Loucy (cell line): ENCODE data around the gene THTPA.
A peak's percentile ranks its signal among the peaks of the same experiment; 100 is the strongest.

Experiments
- H2AFZ ChIP-seq: fragments of 200-600 bp; sonication (generic); 2 replicates; pipeline ENCODE4 v1.6.0; 2016; ENCODE audit warnings: antibody characterized with exemption, mild to moderate bottlenecking, low read length, moderate library complexity
- H3F3A ChIP-seq: fragments of 200-600 bp; 2 replicates; pipeline ENCODE4 v1.6.0; 2016; ENCODE audit warnings: antibody characterized with exemption, low read depth, mild to moderate bottlenecking
- H3K27me3 ChIP-seq: fragments of 200-600 bp; sonication (generic); 2 replicates; pipeline ENCODE4 v1.6.1; 2014; ENCODE audit warnings: low read length, mild to moderate bottlenecking; ENCODE audit not compliant: insufficient read depth, poor library complexity, severe bottlenecking
- H3K36me3 ChIP-seq: fragments of 200-600 bp; sonication (generic); 2 replicates; pipeline ENCODE4 v1.6.1; 2016; ENCODE audit warnings: low read length; ENCODE audit not compliant: insufficient read depth
- H3K4me1 ChIP-seq: fragments of 200-600 bp; sonication (generic); 2 replicates; pipeline ENCODE4 v1.5.1; 2014; ENCODE audit warnings: low read length, mild to moderate bottlenecking; ENCODE audit not compliant: insufficient read depth, poor library complexity, severe bottlenecking
- H3K4me2 ChIP-seq: fragments of 200-600 bp; sonication (generic); 2 replicates; pipeline ENCODE4 v1.6.0; 2014; ENCODE audit warnings: antibody characterized with exemption, low read length, low read depth, mild to moderate bottlenecking; ENCODE audit not compliant: poor library complexity, severe bottlenecking
- H3K4me3 ChIP-seq: fragments of 200-600 bp; sonication (generic); 2 replicates; pipeline ENCODE4 v1.5.1; 2014; ENCODE audit warnings: low read length, mild to moderate bottlenecking, mixed read lengths; ENCODE audit not compliant: poor library complexity, severe bottlenecking
- H3K79me2 ChIP-seq: fragments of 200-600 bp; sonication (generic); 2 replicates; pipeline ENCODE4 v1.6.1; 2014; ENCODE audit warnings: low read length; ENCODE audit not compliant: insufficient read depth
- H3K9ac ChIP-seq: fragments of 200-600 bp; sonication (generic); 2 replicates; pipeline ENCODE4 v1.6.0; 2014; ENCODE audit warnings: mild to moderate bottlenecking, low read depth, low read length, moderate library complexity; ENCODE audit not compliant: poor library complexity, severe bottlenecking
- H3K9me2 ChIP-seq: fragments of 200-600 bp; sonication (generic); replicated peaks from 2 replicates; pipeline ENCODE4 v1.6.1; 2016; ENCODE audit warnings: low read depth, low read length, mixed read lengths
- H3K9me3 ChIP-seq: fragments of 200-600 bp; sonication (generic); 2 replicates; pipeline ENCODE4 v1.6.1; 2014; ENCODE audit warnings: mild to moderate bottlenecking, antibody characterized with exemption, low read length, low read depth; ENCODE audit not compliant: insufficient read depth
- H4K20me1 ChIP-seq: fragments of 200-600 bp; sonication (generic); 2 replicates; pipeline ENCODE4 v1.6.0; 2014; ENCODE audit warnings: antibody characterized with exemption, low read length, mild to moderate bottlenecking; ENCODE audit not compliant: insufficient read depth, poor library complexity, severe bottlenecking
- CTCF ChIP-seq: fragments of 200-600 bp; sonication (generic); conservative IDR thresholded peaks from 2 replicates; pipeline ENCODE4 v1.5.1; 2014; ENCODE audit warnings: mild to moderate bottlenecking, antibody characterized with exemption, low read length
- EZH2phosphoT487 ChIP-seq: fragments of 200-600 bp; IDR thresholded peaks from 2 replicates; pipeline ENCODE4 v1.6.1; 2018; ENCODE audit warnings: antibody characterized with exemption, mild to moderate bottlenecking, moderate library complexity, borderline replicate concordance

The THTPA gene

GRCh38 chr14:23557946-23558345 is 1.9 kb downstream of the THTPA start:
- TF ChIP-seq EZH2phosphoT487 (no peak), CTCF (no peak)
- Histone ChIP-seq H3K27me3 (no peaks in the 10 kb centered on the region), H3F3A (no peaks in the 10 kb centered on the region), H2AFZ (no peak overlapping the region), H3K9me2 (no peaks in the 10 kb centered on the region), H3K4me2 (peak overlapping the region; percentile 98), H3K9ac (peak overlapping the region; percentile 12), H4K20me1 (peaks cover 7% of the 10 kb centered on the region), H3K9me3 (no peaks in the 10 kb centered on the region), H3K36me3 (peaks cover 24% of the 10 kb centered on the region; the same call in 1 of the 2 replicates), H3K4me1 (peaks cover 8% of the 10 kb centered on the region), H3K79me2 (peaks cover 16% of the 10 kb centered on the region; the same call in 1 of the 2 replicates), H3K4me3 (no peak overlapping the region)

- Histone ChIP-seq H2AFZ (no peak overlapping the region), H3K36me3 (peaks cover 24% of the 10 kb centered on the region; the same call in 1 of the 2 replicates), H3K9me2 (no peaks in the 10 kb centered on the region), H3K4me1 (peaks cover 8% of the 10 kb centered on the region), H3F3A (no peaks in the 10 kb centered on the region), H3K9ac (peak overlapping the region; percentile 12), H3K9me3 (no peaks in the 10 kb centered on the region), H3K27me3 (no peaks in the 10 kb centered on the region), H3K4me2 (peak overlapping the region; percentile 98), H3K4me3 (no peak overlapping the region), H4K20me1 (peaks cover 7% of the 10 kb centered on the region), H3K79me2 (peaks cover 16% of the 10 kb centered on the region; the same call in 1 of the 2 replicates)
- TF ChIP-seq CTCF: no peak
- TF ChIP-seq EZH2phosphoT487: no peak
Observed at GRCh38 chr14:23558346-23559009, 2.4 kb downstream of the THTPA start.

- TF ChIP-seq EZH2phosphoT487 (no peak), CTCF (peak; percentile 98)
- Histone ChIP-seq H3K27me3 (no peaks in the 10 kb centered on the region), H3K79me2 (peaks cover 16% of the 10 kb centered on the region; the same call in 1 of the 2 replicates), H3K4me2 (no peak overlapping the region), H3K4me1 (peaks cover 8% of the 10 kb centered on the region), H3K36me3 (peaks cover 24% of the 10 kb centered on the region; the same call in 1 of the 2 replicates), H3K9ac (no peak overlapping the region), H3K9me3 (no peaks in the 10 kb centered on the region), H4K20me1 (peaks cover 7% of the 10 kb centered on the region), H3F3A (no peaks in the 10 kb centered on the region), H3K9me2 (no peaks in the 10 kb centered on the region), H3K4me3 (no peak overlapping the region), H2AFZ (no peak overlapping the region)
Observed at GRCh38 chr14:23559010-23559925, 3.2 kb downstream of the THTPA start.
